GM23248 (cell line): ENCODE data around the gene GRIPAP1.

ENCODE experiments used
- EZH2 ChIP-seq: fragments of 200-600 bp; sonication (generic); IDR thresholded peaks from 2 replicates; pipeline ENCODE4 v1.6.1; 2018; ENCODE audit warnings: antibody characterized with exemption, mild to moderate bottlenecking; ENCODE audit not compliant: insufficient read depth, poor library complexity, severe bottlenecking
- EZH2phosphoT487 ChIP-seq: fragments of 200-600 bp; sonication (generic); IDR thresholded peaks from 2 replicates; pipeline ENCODE4 v1.6.1; 2018; ENCODE audit warnings: antibody characterized with exemption, moderate library complexity, mild to moderate bottlenecking, low read depth; ENCODE audit not compliant: insufficient read depth

DNA sequence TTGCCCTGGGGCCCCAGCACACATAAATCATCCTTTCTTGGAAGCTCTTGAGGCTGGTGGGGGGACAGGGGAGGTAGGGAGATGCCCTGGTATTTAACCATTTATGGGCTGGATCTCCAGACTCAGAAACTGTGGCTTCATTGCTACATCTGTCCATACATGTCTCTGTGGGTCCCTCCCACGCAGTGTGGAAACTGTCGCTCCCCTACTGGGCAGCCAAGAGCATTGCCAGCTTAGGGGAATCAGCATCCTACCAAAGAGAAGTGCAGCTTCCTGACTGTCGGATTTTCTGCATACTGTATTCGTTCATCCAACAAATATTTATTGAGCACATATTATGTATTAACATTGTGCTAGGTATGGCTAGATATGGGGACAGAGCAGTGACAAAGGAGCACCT is 3.7 kb downstream of the GRIPAP1 start:
- TF ChIP-seq EZH2 (no peak), EZH2phosphoT487 (no peak)
